ENCODE data around the gene MCUB. TPM values are rescaled to one million over a fixed set of nuclear protein-coding genes. Genes with fewer than 3 reads are reported as not detected.

Gene MCUB
- total and polyA plus RNA-seq, 2 donors (not counting 1 experiment from before 2014, with no cell fraction given): 19.0 to 20.6 TPM

Other genes with a start within 250 kb of the MCUB start
- 12.1 and 16.3 TPM in 2 replicates for gene SEC24B, start 126.4 kb upstream of the MCUB start, total RNA-seq
- 42.6 and 47.9 TPM in 2 replicates for gene SEC24B, start 126.4 kb upstream of the MCUB start, polyA plus RNA-seq
- gene CASP6, start 143.2 kb downstream of the MCUB start, total RNA-seq: 31.3 and 33.5 TPM in 2 replicates
- gene CASP6, start 143.2 kb downstream of the MCUB start, polyA plus RNA-seq: 44.7 and 45.5 TPM in 2 replicates
- 10.5 and 18.0 TPM in 2 replicates for gene PLA2G12A, start 169.8 kb downstream of the MCUB start, total RNA-seq
- gene PLA2G12A, start 169.8 kb downstream of the MCUB start, polyA plus RNA-seq: 15.9 and 16.1 TPM in 2 replicates
- 10.2 and 36.0 TPM in 2 replicates for gene CFI, start 241.8 kb downstream of the MCUB start, total RNA-seq
- gene CFI, start 241.8 kb downstream of the MCUB start, polyA plus RNA-seq: 5.9 and 18.2 TPM in 2 replicates

All from fibroblast of lung (primary cell).